WTC11 (cell line): ENCODE measurements around the gene NEK11. TPM values are rescaled to one million over a fixed set of nuclear protein-coding genes. Genes with fewer than 3 reads are reported as not detected.
A peak's percentile ranks its signal among the peaks of the same experiment; 100 is the strongest.

ENCODE experiments used
- ATAC-seq: fragments of 200-7000 bp; cut with Tn5 transposase; 2 replicates; pipeline ENCODE4 v1.10.0; 2021; ENCODE audit warnings: mild to moderate bottlenecking, moderate library complexity
- CTCF ChIA-PET: fragments of 300-600 bp; sonication (Branson Sonifier 250); formaldehyde crosslinking; loops from one replicate; lab custom pipeline; 2021; ENCODE audit warnings: antibody characterized with exemption; lab: Charles Lee
- POLR2A ChIA-PET: fragments of 350-600 bp; sonication (Branson Sonifier 250); formaldehyde crosslinking; loops from one replicate; lab custom pipeline; 2021; ENCODE audit warnings: antibody characterized with exemption; lab: Charles Lee
- DNase-seq: peaks from one replicate; pipeline ENCODE4 v3.0.0; 2021; ENCODE audit warnings: low spot score
- H3K27ac Mint-ChIP-seq: 2 replicates; pipeline ENCODE4 v1.8.0; 2021; ENCODE audit warnings: mixed read lengths
- H3K27me3 Mint-ChIP-seq: 2 replicates; pipeline ENCODE4 v1.8.0; 2021; ENCODE audit warnings: low read depth, mild to moderate bottlenecking, moderate library complexity, mixed read lengths
- H3K36me3 Mint-ChIP-seq: 2 replicates; pipeline ENCODE4 v1.8.0; 2021; ENCODE audit warnings: mixed read lengths
- H3K4me1 Mint-ChIP-seq: 2 replicates; pipeline ENCODE4 v1.8.0; 2022; ENCODE audit warnings: mixed read lengths
- H3K4me3 Mint-ChIP-seq: 2 replicates; pipeline ENCODE4 v1.8.0; 2021; ENCODE audit warnings: mild to moderate bottlenecking, moderate library complexity, mixed read lengths
- H3K9me3 Mint-ChIP-seq: 2 replicates; pipeline ENCODE4 v1.8.0; 2021; ENCODE audit warnings: mixed read lengths
- ARID4B ChIP-seq: sonication (generic); formaldehyde crosslinking; IDR thresholded peaks from 2 replicates; pipeline ENCODE4 v1.8.0; 2023; ENCODE audit warnings: missing genetic modification reagents, mild to moderate bottlenecking, borderline replicate concordance
- EMX1 ChIP-seq: fragments of 250-450 bp; sonication (Bioruptor Pico); IDR thresholded peaks from 2 replicates; pipeline ENCODE4 v1.8.0; 2021; ENCODE audit warnings: mild to moderate bottlenecking
- NFE2L1 ChIP-seq: sonication (generic); formaldehyde crosslinking; IDR thresholded peaks from 2 replicates; pipeline ENCODE4 v1.8.1; 2023; ENCODE audit warnings: missing genetic modification reagents
- NR1H2 ChIP-seq: sonication (generic); formaldehyde crosslinking; IDR thresholded peaks from 2 replicates; pipeline ENCODE4 v1.9.0; 2021; ENCODE audit warnings: mild to moderate bottlenecking, moderate library complexity, missing genetic modification reagents
- PREB ChIP-seq: sonication (generic); formaldehyde crosslinking; IDR thresholded peaks from 2 replicates; pipeline ENCODE4 v1.8.1; 2022; ENCODE audit warnings: mild to moderate bottlenecking, missing genetic modification reagents, moderate library complexity, borderline replicate concordance
- SOX15 ChIP-seq: fragments of 250-450 bp; sonication (Bioruptor Pico); IDR thresholded peaks from 2 replicates; pipeline ENCODE4 v1.9.0; 2021; ENCODE audit warnings: mild to moderate bottlenecking
- TEAD4 ChIP-seq: sonication (generic); formaldehyde crosslinking; IDR thresholded peaks from 2 replicates; pipeline ENCODE4 v1.8.0; 2022; ENCODE audit warnings: mild to moderate bottlenecking, missing genetic modification reagents
- USF2 ChIP-seq: sonication (generic); formaldehyde crosslinking; IDR thresholded peaks from 2 replicates; pipeline ENCODE4 v1.8.1; 2023; ENCODE audit warnings: mild to moderate bottlenecking, missing genetic modification reagents, moderate library complexity
- ZNF232 ChIP-seq: sonication (generic); formaldehyde crosslinking; IDR thresholded peaks from 2 replicates; pipeline ENCODE4 v1.8.0; 2022; ENCODE audit warnings: mild to moderate bottlenecking, missing genetic modification reagents
- ZNF263 ChIP-seq: sonication (generic); formaldehyde crosslinking; IDR thresholded peaks from 2 replicates; pipeline ENCODE4 v1.8.1; 2022; ENCODE audit warnings: low read depth, mild to moderate bottlenecking, moderate library complexity, missing genetic modification reagents
- ZNF416 ChIP-seq: fragments of 250-450 bp; sonication (Bioruptor Pico); IDR thresholded peaks from 2 replicates; pipeline ENCODE4 v1.9.0; 2021; ENCODE audit warnings: mild to moderate bottlenecking, inconsistent platforms
- ZNF512 ChIP-seq: sonication (generic); formaldehyde crosslinking; IDR thresholded peaks from 2 replicates; pipeline ENCODE4 v1.8.1; 2022; ENCODE audit warnings: missing genetic modification reagents, borderline replicate concordance
- total RNA-seq: library from RNA; stranded (reverse); gene quantifications from 3 replicates; pipeline ENCODE4 v1.2.3, GENCODE V29; 2021

Gene NEK11
- total RNA-seq, 1 experiment from 2014 or later: 1.6 TPM

- TF ChIP-seq USF2 (0 out of 2 replicates have a peak, but pooled peaks have one; percentile 20), TEAD4 (CRISPR knock-in tag) (no peak)
- Mint-ChIP-seq H3K4me1 (peaks cover 4% of the 10 kb centered on the region; the same call in 1 of the 2 replicates), H3K27me3 (no peaks in the 10 kb centered on the region), H3K4me3 (no peak overlapping the region), H3K9me3 (peaks cover 19% of the 10 kb centered on the region), H3K27ac (no peak overlapping the region), H3K36me3 (no peaks in the 10 kb centered on the region)
- ATAC-seq: no peak
- ChIA-PET CTCF (no interaction called here), POLR2A (no interaction called here)
- DNase-seq: no peak
Observed at GRCh38 chr3:131114256-131114655, 87.6 kb downstream of the NEK11 start.

- Mint-ChIP-seq H3K36me3 (peaks cover 19% of the 10 kb centered on the region), H3K27me3 (peaks cover 4% of the 10 kb centered on the region; the same call in 1 of the 2 replicates), H3K4me3 (no peak overlapping the region), H3K9me3 (peaks cover 50% of the 10 kb centered on the region), H3K27ac (no peak overlapping the region), H3K4me1 (no peaks in the 10 kb centered on the region)
- TF ChIP-seq PREB (CRISPR knock-in tag): no peak
- no peak for TF ChIP-seq ARID4B
- no peak for TF ChIP-seq SOX15 (CRISPR knock-in tag)
- no peak for TF ChIP-seq NFE2L1 (CRISPR knock-in tag)
- TF ChIP-seq ZNF263 (CRISPR knock-in tag): no peak
- no peak for TF ChIP-seq ZNF416
- TF ChIP-seq ZNF512 (CRISPR knock-in tag): no peak
- CTCF ChIA-PET: no interaction called here
- DNase-seq (no peak), ATAC-seq (no peak)
- POLR2A ChIA-PET: no interaction called here
Observed at GRCh38 chr3:131125684-131126083, 99.0 kb downstream of the NEK11 start.

GRCh38 chr3:131140891-131141290, 114.2 kb downstream of the NEK11 start:
- TF ChIP-seq ZNF512 (CRISPR knock-in tag): no peak
- no peak for TF ChIP-seq EMX1 (CRISPR knock-in tag)
- TF ChIP-seq ZNF232 (CRISPR knock-in tag): no peak
- no peak for TF ChIP-seq NR1H2 (CRISPR knock-in tag)
- Mint-ChIP-seq H3K4me1 (peaks cover 5% of the 10 kb centered on the region), H3K36me3 (no peaks in the 10 kb centered on the region), H3K9me3 (peaks cover 16% of the 10 kb centered on the region), H3K4me3 (no peak overlapping the region), H3K27ac (no peak overlapping the region), H3K27me3 (no peaks in the 10 kb centered on the region)
- ChIA-PET CTCF (no interaction called here), POLR2A (no interaction called here)
- DNase-seq: no peak
- no peak for ATAC-seq
